ENCODE results near the gene LRRC74A.
A peak's percentile ranks its signal among the peaks of the same experiment; 100 is the strongest.

The LRRC74A gene

GRCh38 chr14:76812422-76813383 lies 13.5 kb upstream of the LRRC74A start, which contains the start of gene ANGEL1:
TSS of gene ANGEL1 (minus strand) at chr14:76812882. CDS start at chr14:76812827, 55 bp downstream.
- no peak for TF ChIP-seq JUND (IDR thresholded peaks at IDR 0.05; ENCODE audit: low read depth)
- in situ Hi-C loops (cut with HindIII; ENCODE audit: low pct_unique_long_range_greater_than_20kb, low sequenced_read_pairs): no loop called here
- peak; percentile 91 to 99 for DNase-seq (ENCODE audit: low read depth in 1 of 2, low spot score in 1 of 2)

- DNase-seq (ENCODE audit: low read depth in 1 of 2, low spot score in 1 of 2): no peak
- TF ChIP-seq JUND (IDR thresholded peaks at IDR 0.05; ENCODE audit: low read depth): no peak
- in situ Hi-C loops (cut with HindIII; ENCODE audit: low pct_unique_long_range_greater_than_20kb, low sequenced_read_pairs): no loop called here
These were observed 11.2 kb upstream of the LRRC74A start for GRCh38 chr14:76814726-76815645.

GRCh38 chr14:76820700-76821099 lies 5.5 kb upstream of the LRRC74A start:
- no peak for DNase-seq (ENCODE audit: low read depth in 1 of 2, low spot score in 1 of 2)
- TF ChIP-seq JUND (IDR thresholded peaks at IDR 0.05; ENCODE audit: low read depth): no peak
- in situ Hi-C loops (cut with HindIII; ENCODE audit: low pct_unique_long_range_greater_than_20kb, low sequenced_read_pairs): no loop called here

- TF ChIP-seq JUND (IDR thresholded peaks at IDR 0.05; ENCODE audit: low read depth): no peak
- in situ Hi-C loops (cut with HindIII; ENCODE audit: low pct_unique_long_range_greater_than_20kb, low sequenced_read_pairs): no loop called here
- DNase-seq (ENCODE audit: low read depth in 1 of 2, low spot score in 1 of 2): no peak
These were observed 1.6 kb downstream of the LRRC74A start for GRCh38 chr14:76827696-76828296.

GRCh38 chr14:76828339-76829012 lies 2.3 kb downstream of the LRRC74A start:
- DNase-seq (ENCODE audit: low read depth in 1 of 2, low spot score in 1 of 2): no peak
- in situ Hi-C loops (cut with HindIII; ENCODE audit: low pct_unique_long_range_greater_than_20kb, low sequenced_read_pairs): no loop called here
- TF ChIP-seq JUND (IDR thresholded peaks at IDR 0.05; ENCODE audit: low read depth): no peak

GRCh38 chr14:76829013-76829365 lies 2.8 kb downstream of the LRRC74A start:
- no peak for DNase-seq (ENCODE audit: low read depth in 1 of 2, low spot score in 1 of 2)
- in situ Hi-C loops (cut with HindIII; ENCODE audit: low pct_unique_long_range_greater_than_20kb, low sequenced_read_pairs): no loop called here
- TF ChIP-seq JUND (IDR thresholded peaks at IDR 0.05; ENCODE audit: low read depth): no peak

GRCh38 chr14:76829650-76830421 lies 3.6 kb downstream of the LRRC74A start:
- no peak for TF ChIP-seq JUND (IDR thresholded peaks at IDR 0.05; ENCODE audit: low read depth)

GRCh38 chr14:76830556-76830955 lies 4.3 kb downstream of the LRRC74A start:
- in situ Hi-C loops (cut with HindIII; ENCODE audit: low pct_unique_long_range_greater_than_20kb, low sequenced_read_pairs): no loop called here
- TF ChIP-seq JUND (IDR thresholded peaks at IDR 0.05; ENCODE audit: low read depth): no peak
- DNase-seq (ENCODE audit: low read depth in 1 of 2, low spot score in 1 of 2): no peak

More at GRCh38 chr14:76829650-76830421, 3.6 kb downstream of the LRRC74A start:
- DNase-seq (ENCODE audit: low read depth in 1 of 2, low spot score in 1 of 2): no peak
- in situ Hi-C loops (cut with HindIII; ENCODE audit: low pct_unique_long_range_greater_than_20kb, low sequenced_read_pairs): no loop called here

- no peak for DNase-seq (ENCODE audit: low read depth in 1 of 2, low spot score in 1 of 2)
- in situ Hi-C loops (cut with HindIII; ENCODE audit: low pct_unique_long_range_greater_than_20kb, low sequenced_read_pairs): no loop called here
- TF ChIP-seq JUND (IDR thresholded peaks at IDR 0.05; ENCODE audit: low read depth): no peak
These were observed 6.3 kb downstream of the LRRC74A start for GRCh38 chr14:76832503-76832988.

GRCh38 chr14:76833011-76833410 lies 6.8 kb downstream of the LRRC74A start:
- in situ Hi-C loops (cut with HindIII; ENCODE audit: low pct_unique_long_range_greater_than_20kb, low sequenced_read_pairs): no loop called here
- no peak for DNase-seq (ENCODE audit: low read depth in 1 of 2, low spot score in 1 of 2)
- no peak for TF ChIP-seq JUND (IDR thresholded peaks at IDR 0.05; ENCODE audit: low read depth)

- in situ Hi-C loops (cut with HindIII; ENCODE audit: low pct_unique_long_range_greater_than_20kb, low sequenced_read_pairs): no loop called here
- no peak for TF ChIP-seq JUND (IDR thresholded peaks at IDR 0.05; ENCODE audit: low read depth)
These were observed 8.0 kb downstream of the LRRC74A start for GRCh38 chr14:76834241-76834661.

More at GRCh38 chr14:76834241-76834661, 8.0 kb downstream of the LRRC74A start:
- no peak for DNase-seq (ENCODE audit: low read depth in 1 of 2, low spot score in 1 of 2)

Measured in T47D (cell line).